Transverse colon (tissue), 4 donors: ENCODE data around the gene TADA2A. TPM values are rescaled to one million over a fixed set of nuclear protein-coding genes. Genes with fewer than 3 reads are reported as not detected.

Experiments used
- DNase-seq: peaks from one replicate; pipeline ENCODE4 v3.0.0-alpha.2; 2019
- H3K27ac ChIP-seq, 4 donors: fragments of 200-600 bp; sonication (generic); 2 replicates each; pipeline ENCODE4 v1.5.1; 2016 to 2018; ENCODE audit warnings: inconsistent platforms in 4 of 4
- H3K27me3 ChIP-seq: fragments of 200-600 bp; sonication (generic); 2 replicates; pipeline ENCODE4 v1.5.1; 2017; ENCODE audit warnings: inconsistent platforms
- H3K36me3 ChIP-seq, 4 donors: fragments of 200-600 bp; sonication (generic); 2 replicates each; pipeline ENCODE4 v1.5.1; 2017 to 2019; ENCODE audit warnings: inconsistent platforms in 4 of 4
- H3K4me1 ChIP-seq, 4 donors: fragments of 200-600 bp; sonication (generic); 2 replicates each; pipeline ENCODE4 v1.5.1; 2017 to 2020; ENCODE audit warnings: inconsistent platforms in 4 of 4
- H3K4me3 ChIP-seq, 4 donors: fragments of 200-600 bp; sonication (generic); 1 replicate in 1 of 4; 2 replicates in 3 of 4; pipeline versions ENCODE4 v1.5.1 to v1.6.1; 2017 to 2019; ENCODE audit warnings: inconsistent platforms in 4 of 4
- H3K9me3 ChIP-seq, 2 donors: fragments of 200-600 bp; sonication (generic); 2 replicates each; pipeline ENCODE4 v1.5.1; 2017 to 2019; ENCODE audit warnings: inconsistent platforms in 2 of 2
- EP300 ChIP-seq: sonication (generic); formaldehyde crosslinking; IDR thresholded peaks from one replicate; pipeline ENCODE4 v1.6.1; 2017; ENCODE audit warnings: antibody characterized with exemption, low read depth
- POLR2A ChIP-seq: fragments of 450-650 bp; IDR thresholded peaks from one replicate; pipeline ENCODE4 v1.6.1; 2016; ENCODE audit warnings: antibody characterized with exemption, mild to moderate bottlenecking, moderate library complexity
- POLR2AphosphoS5 ChIP-seq, 3 donors: sonication (generic); formaldehyde crosslinking; IDR thresholded peaks; one replicate each; pipeline ENCODE4 v1.6.1; 2016; ENCODE audit warnings: antibody characterized with exemption in 3 of 3
- WGBS, 2 donors: methylation state at CpG; one replicate each; pipeline ENCODE4 v1.1.5; 2018; ENCODE audit warnings: low coverage in 1 of 2; 5-methylcytosine and 5-hydroxymethylcytosine counted together
- in situ Hi-C, 4 donors: fragments of 200-750 bp; cut with MboI; loops; one replicate each; pipeline versions ENCODE4 v1.15.0 to v1.15.1; 2017; ENCODE audit warnings: low sequenced_read_pairs in 3 of 4, low pct_ligation_motif_present in 1 of 4, low pct_unique_long_range_greater_than_20kb in 1 of 4
- intact Hi-C: fragments of 100-400 bp; cut with DNase I; formaldehyde crosslinking; loops from one replicate; pipeline ENCODE4 v1.15.1; 2023; ENCODE audit warnings: low total_unique reads
- total RNA-seq, 4 donors: library from RNA; depleted of rRNA; stranded (reverse); fragments of >200 nt; gene quantifications; one replicate each; pipeline ENCODE4 v1.1.0, GENCODE V29; 2016
- TF ChIP-seq, protein P1 (sequence below), 5 experiments: fragments of 200-600 bp in 3 of 5; fragments of 450-650 bp in 2 of 5; sonication (generic) in 3 of 5; IDR thresholded peaks; 1 replicate in 2 of 5; 2 replicates in 3 of 5; pipeline ENCODE4 v1.5.1; 2016 to 2017; ENCODE audit warnings: antibody characterized with exemption in 5 of 5, inconsistent platforms in 3 of 5, mild to moderate bottlenecking in 2 of 5, moderate library complexity in 1 of 5

Gene TADA2A
- total RNA-seq, 4 donors from 2014 or later = 8.3 to 26.6 (median 12.4) TPM

DNA sequence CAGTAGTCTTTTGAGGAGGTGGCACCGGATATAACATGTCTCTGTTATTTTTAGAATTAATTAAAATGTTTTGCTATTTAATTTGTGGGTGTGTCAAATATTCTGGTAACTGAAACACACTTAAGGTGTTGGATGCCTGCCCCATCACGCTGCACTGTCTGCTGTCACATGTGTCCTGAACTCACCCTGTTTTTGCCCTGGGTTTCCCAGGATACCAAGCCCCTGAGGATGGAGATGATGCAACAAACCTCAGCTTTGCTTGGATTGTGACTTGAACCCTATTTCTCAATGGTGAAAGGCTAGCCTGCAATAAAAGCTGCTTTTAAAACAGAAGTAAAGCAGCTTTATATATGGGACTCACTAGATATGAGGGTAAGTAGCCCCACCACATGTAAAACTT is 71.5 kb downstream of the TADA2A start:
- TF ChIP-seq, protein P1, sequence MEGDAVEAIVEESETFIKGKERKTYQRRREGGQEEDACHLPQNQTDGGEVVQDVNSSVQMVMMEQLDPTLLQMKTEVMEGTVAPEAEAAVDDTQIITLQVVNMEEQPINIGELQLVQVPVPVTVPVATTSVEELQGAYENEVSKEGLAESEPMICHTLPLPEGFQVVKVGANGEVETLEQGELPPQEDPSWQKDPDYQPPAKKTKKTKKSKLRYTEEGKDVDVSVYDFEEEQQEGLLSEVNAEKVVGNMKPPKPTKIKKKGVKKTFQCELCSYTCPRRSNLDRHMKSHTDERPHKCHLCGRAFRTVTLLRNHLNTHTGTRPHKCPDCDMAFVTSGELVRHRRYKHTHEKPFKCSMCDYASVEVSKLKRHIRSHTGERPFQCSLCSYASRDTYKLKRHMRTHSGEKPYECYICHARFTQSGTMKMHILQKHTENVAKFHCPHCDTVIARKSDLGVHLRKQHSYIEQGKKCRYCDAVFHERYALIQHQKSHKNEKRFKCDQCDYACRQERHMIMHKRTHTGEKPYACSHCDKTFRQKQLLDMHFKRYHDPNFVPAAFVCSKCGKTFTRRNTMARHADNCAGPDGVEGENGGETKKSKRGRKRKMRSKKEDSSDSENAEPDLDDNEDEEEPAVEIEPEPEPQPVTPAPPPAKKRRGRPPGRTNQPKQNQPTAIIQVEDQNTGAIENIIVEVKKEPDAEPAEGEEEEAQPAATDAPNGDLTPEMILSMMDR (IDR thresholded peaks at IDR 0.05) = no peak
- TF ChIP-seq POLR2AphosphoS5 (IDR thresholded peaks at IDR 0.05) (no peak), EP300 (no peak), POLR2A (no peak)
- Histone ChIP-seq H3K27ac (no peak overlapping the region), H3K36me3 (peaks cover 0 to 40% (median 17%) of the 10 kb centered on the region in 4 donors), H3K4me3 (no peak overlapping the region), H3K4me1 (peaks cover 0 to 8% (median 0%) of the 10 kb centered on the region in 4 donors), H3K9me3 (no peaks in the 10 kb centered on the region), H3K27me3 (no peaks in the 10 kb centered on the region)
- WGBS, 2 donors = 63 to 90% methylated on average over 2 of the region's 2 CpGs
- in situ Hi-C loops = no loop called here
- intact Hi-C loops = no loop called here
- no peak for DNase-seq

DNA sequence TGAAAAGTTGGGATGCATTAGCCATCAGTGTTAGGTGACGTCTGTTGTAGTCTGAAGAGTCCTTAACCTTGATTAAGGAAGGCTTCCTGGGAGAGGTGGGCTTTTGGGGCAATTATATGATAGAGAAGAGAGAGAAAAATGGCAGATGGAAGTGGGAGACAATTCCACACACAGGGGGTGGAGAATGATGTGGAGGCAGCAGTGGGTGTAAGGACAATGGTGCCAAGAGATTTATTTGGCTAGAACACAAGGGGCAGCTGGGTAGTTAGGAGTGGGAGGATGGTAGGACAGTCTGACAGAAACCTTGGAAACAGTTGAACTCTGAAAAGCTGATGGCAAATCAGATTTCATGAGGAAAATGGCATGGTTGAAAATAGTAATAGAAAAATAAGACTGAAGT is 72.3 kb downstream of the TADA2A start:
- WGBS, 2 donors = 92 to 100% methylated on average over 1 of the region's 1 CpG
- Histone ChIP-seq H3K4me1 (peaks cover 0 to 8% (median 0%) of the 10 kb centered on the region in 4 donors), H3K4me3 (no peak overlapping the region), H3K27me3 (no peaks in the 10 kb centered on the region), H3K9me3 (no peaks in the 10 kb centered on the region), H3K36me3 (peaks cover 0 to 32% (median 14%) of the 10 kb centered on the region in 4 donors), H3K27ac (no peak overlapping the region)
- DNase-seq = no peak
- in situ Hi-C loops (no loop called here), intact Hi-C loops (no loop called here)
- TF ChIP-seq POLR2AphosphoS5 (IDR thresholded peaks at IDR 0.05) (no peak), EP300 (no peak), POLR2A (no peak)
- TF ChIP-seq, protein P1 (IDR thresholded peaks at IDR 0.05) = no peak

DNA sequence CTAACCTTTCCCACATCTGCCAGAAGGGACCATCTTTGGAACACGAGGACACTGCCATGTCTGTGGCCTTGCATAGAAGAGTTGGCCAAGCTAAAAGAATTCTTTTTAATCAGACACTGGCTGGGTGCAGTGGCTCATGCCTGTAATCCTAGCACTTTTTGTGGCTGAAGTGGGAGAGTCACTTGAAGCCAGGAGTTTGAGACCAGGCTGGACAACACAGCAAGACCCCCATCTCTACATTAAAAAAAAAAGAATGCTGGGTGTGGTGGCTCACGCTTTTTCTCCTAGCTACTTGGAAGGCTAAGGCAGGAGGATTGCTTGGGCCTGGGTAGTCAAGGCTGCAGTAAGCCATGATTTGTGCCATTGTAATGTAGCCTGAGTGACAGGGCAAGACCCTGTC is 73.7 kb downstream of the TADA2A start:
- 91 to 100% methylated on average over 1 to 2 of the region's 2 CpGs for WGBS, 2 donors
- intact Hi-C loops = no loop called here
- Histone ChIP-seq H3K27me3 (no peaks in the 10 kb centered on the region), H3K36me3 (peaks cover 0 to 20% (median 8%) of the 10 kb centered on the region in 4 donors), H3K9me3 (no peaks in the 10 kb centered on the region), H3K4me3 (no peak overlapping the region), H3K4me1 (peaks cover 0 to 8% (median 0%) of the 10 kb centered on the region in 4 donors), H3K27ac (no peak overlapping the region)
- in situ Hi-C loops = no loop called here
- DNase-seq = no peak
- TF ChIP-seq, protein P1 (IDR thresholded peaks at IDR 0.05) = no peak
- no peak for TF ChIP-seq POLR2AphosphoS5 (IDR thresholded peaks at IDR 0.05)
- TF ChIP-seq POLR2A = no peak
- no peak for TF ChIP-seq EP300

DNA sequence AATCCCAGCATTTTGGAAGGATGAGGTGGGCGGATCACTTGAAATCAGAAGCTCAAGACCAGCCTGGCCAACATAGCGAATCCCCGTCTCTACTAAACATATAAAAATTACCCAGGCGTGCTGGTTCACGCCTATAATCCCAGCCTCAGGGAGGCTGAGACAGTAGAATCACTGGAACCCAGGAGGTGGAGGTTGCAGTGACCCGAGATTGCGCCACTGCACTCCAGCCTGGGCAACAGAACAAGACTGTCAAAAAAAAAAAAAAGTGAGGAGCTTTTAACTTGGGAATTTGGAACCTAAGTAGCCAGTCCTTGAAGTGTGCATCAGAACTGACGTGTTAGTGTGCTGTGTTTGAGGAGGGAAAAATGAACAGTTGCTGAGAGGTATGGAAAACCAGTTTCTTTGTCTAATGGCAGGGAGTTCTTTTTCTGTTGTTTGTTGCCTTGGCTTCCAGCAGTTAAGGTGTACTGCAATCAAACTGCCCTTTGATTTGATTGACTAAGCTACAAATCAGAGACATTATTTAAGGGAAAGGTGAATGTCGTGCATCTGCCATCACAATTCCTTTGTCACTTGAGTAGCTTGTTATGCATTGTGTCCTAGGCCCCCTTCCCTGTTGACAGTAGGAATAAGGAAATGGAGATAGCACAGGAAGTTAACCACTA is 74.4 kb downstream of the TADA2A start:
- Histone ChIP-seq H3K36me3 (peaks cover 0 to 18% (median 6%) of the 10 kb centered on the region in 4 donors), H3K4me1 (peaks cover 0 to 7% (median 0%) of the 10 kb centered on the region in 4 donors), H3K27me3 (no peaks in the 10 kb centered on the region), H3K4me3 (no peak overlapping the region), H3K9me3 (no peaks in the 10 kb centered on the region), H3K27ac (no peak overlapping the region)
- no peak for DNase-seq
- TF ChIP-seq, protein P1 (IDR thresholded peaks at IDR 0.05) = no peak
- TF ChIP-seq POLR2A (no peak), POLR2AphosphoS5 (IDR thresholded peaks at IDR 0.05) (no peak), EP300 (no peak)
- intact Hi-C loops (no loop called here), in situ Hi-C loops (no loop called here)
- WGBS, 2 donors = 90 to 100% methylated on average over 4 to 9 of the region's 9 CpGs
